Uterus (tissue), 4 donors: ENCODE measurements around the gene PGBD5. TPM values are rescaled to one million over a fixed set of nuclear protein-coding genes. Genes with fewer than 3 reads are reported as not detected.

Experiments
- DNase-seq, 2 donors: peaks; one replicate each; pipeline ENCODE4 v3.0.0-alpha.2; 2019 to 2020
- H3K27ac ChIP-seq, 2 donors: fragments of 200-600 bp; sonication (generic); 1 replicate in 1 of 2; 2 replicates in 1 of 2; pipeline ENCODE4 v1.5.1; 2016 to 2018
- H3K27me3 ChIP-seq, 2 donors: fragments of 200-600 bp; sonication (generic); one replicate each; pipeline ENCODE4 v1.5.1; 2018 to 2019; ENCODE audit warnings: control low read depth in 1 of 2
- H3K36me3 ChIP-seq, 2 donors: fragments of 200-600 bp; sonication (generic); one replicate each; pipeline ENCODE4 v1.5.1; 2019; ENCODE audit warnings: control low read depth in 1 of 2
- H3K4me1 ChIP-seq, 2 donors: fragments of 200-600 bp; sonication (generic); one replicate each; pipeline ENCODE4 v1.5.1; 2018 to 2019; ENCODE audit warnings: control low read depth in 1 of 2
- H3K4me3 ChIP-seq, 2 donors: fragments of 200-600 bp; sonication (generic); 1 replicate in 1 of 2; 2 replicates in 1 of 2; pipeline ENCODE4 v1.5.1; 2018 to 2019; ENCODE audit warnings: mild to moderate bottlenecking in 1 of 2
- H3K9me3 ChIP-seq, 2 donors: fragments of 200-600 bp; sonication (generic); one replicate each; pipeline ENCODE4 v1.5.1; 2019; ENCODE audit warnings: control low read depth in 1 of 2
- POLR2A ChIP-seq, 2 donors: fragments of 450-650 bp; IDR thresholded peaks; one replicate each; pipeline ENCODE4 v1.6.1; 2016; ENCODE audit warnings: antibody characterized with exemption in 2 of 2, mild to moderate bottlenecking in 1 of 2, moderate library complexity in 1 of 2
- intact Hi-C: fragments of 100-400 bp; cut with DNase I; formaldehyde crosslinking; loops from one replicate; pipeline ENCODE4 v1.15.1; 2023; ENCODE audit warnings: low total_unique reads
- total RNA-seq, 4 donors: library from RNA; depleted of rRNA in 3 of 4; stranded (reverse); fragments of >200 nt in 3 of 4; gene quantifications; one replicate each; pipeline versions ENCODE4 v1.1.0 to v1.2.4, GENCODE V29; 2014 to 2023
- TF ChIP-seq, protein P1 (sequence below), 4 experiments: fragments of 200-600 bp in 2 of 4; fragments of 450-650 bp in 2 of 4; sonication (generic) in 2 of 4; IDR thresholded peaks; one replicate each; pipeline ENCODE4 v1.5.1; 2016 to 2019; ENCODE audit warnings: antibody characterized with exemption in 4 of 4, mild to moderate bottlenecking in 2 of 4, moderate library complexity in 1 of 4
- donor health status: DM: yes; HTN: yes; CAD: no.

Gene PGBD5
- total RNA-seq, 4 donors from 2014 or later, result under 0.01 to 0.69 (median 0.11) TPM

DNA sequence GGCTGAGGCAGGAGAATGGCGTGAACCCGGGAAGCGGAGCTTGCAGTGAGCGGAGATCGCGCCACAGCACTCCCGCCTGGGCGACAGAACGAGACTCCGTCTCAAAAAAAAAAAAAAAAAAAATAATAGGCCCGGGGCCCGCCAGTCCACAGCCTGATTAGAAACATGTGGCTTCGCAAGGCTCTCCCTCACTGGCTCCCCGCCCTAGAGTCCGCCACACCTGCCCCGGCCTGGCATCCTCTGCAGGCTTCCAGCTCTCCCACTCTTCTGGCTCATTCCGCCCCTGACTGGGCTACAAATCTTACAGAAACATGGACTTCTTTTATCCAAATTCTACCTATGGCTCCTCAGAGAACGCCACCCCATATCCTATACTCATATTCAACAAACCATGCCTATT, 32.4 kb downstream of the PGBD5 start:
- Histone ChIP-seq H3K4me1 (no peaks in the 10 kb centered on the region), H3K4me3 (no peak overlapping the region), H3K27me3 (no peaks in the 10 kb centered on the region), H3K36me3 (no peaks in the 10 kb centered on the region), H3K27ac (no peak overlapping the region), H3K9me3 (no peaks in the 10 kb centered on the region)
- no peak for DNase-seq
- no peak for TF ChIP-seq POLR2A (IDR thresholded peaks at IDR 0.05)
- TF ChIP-seq, protein P1, sequence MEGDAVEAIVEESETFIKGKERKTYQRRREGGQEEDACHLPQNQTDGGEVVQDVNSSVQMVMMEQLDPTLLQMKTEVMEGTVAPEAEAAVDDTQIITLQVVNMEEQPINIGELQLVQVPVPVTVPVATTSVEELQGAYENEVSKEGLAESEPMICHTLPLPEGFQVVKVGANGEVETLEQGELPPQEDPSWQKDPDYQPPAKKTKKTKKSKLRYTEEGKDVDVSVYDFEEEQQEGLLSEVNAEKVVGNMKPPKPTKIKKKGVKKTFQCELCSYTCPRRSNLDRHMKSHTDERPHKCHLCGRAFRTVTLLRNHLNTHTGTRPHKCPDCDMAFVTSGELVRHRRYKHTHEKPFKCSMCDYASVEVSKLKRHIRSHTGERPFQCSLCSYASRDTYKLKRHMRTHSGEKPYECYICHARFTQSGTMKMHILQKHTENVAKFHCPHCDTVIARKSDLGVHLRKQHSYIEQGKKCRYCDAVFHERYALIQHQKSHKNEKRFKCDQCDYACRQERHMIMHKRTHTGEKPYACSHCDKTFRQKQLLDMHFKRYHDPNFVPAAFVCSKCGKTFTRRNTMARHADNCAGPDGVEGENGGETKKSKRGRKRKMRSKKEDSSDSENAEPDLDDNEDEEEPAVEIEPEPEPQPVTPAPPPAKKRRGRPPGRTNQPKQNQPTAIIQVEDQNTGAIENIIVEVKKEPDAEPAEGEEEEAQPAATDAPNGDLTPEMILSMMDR (IDR thresholded peaks at IDR 0.05), result no peak
- intact Hi-C loops, result no loop called here

DNA sequence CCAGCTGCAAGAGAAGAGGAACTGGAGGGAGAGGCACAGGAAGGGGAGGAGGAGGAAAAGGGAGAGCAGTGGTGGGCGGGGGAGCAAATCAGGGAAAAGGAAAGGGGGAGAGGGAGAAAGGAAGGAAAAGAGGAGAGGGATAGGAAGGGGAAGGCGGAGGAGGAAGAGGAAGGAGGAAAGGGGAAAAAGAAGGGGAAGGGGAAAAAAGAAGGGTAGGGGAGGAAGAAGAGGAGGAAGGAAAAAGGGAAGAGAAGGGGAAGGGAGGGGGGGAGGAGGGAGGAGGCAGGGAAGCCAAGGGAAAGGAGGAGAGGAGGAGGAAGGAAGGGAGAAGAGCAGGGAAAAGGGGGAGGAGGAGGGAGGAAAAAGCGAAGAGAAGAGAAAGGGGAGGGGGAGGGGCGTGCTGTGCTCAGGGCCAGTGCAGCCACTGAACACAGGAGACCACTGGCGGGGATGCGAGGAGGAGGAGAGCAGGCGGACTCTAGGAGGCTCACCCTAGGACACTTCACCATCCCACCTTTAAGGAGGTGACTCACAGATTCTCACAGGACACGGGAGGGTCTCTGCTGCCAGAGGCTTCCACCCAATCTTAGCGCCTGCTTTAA, 33.1 kb downstream of the PGBD5 start:
- Histone ChIP-seq H3K9me3 (no peaks in the 10 kb centered on the region), H3K36me3 (no peaks in the 10 kb centered on the region), H3K4me1 (no peaks in the 10 kb centered on the region), H3K4me3 (no peak overlapping the region), H3K27ac (no peak overlapping the region), H3K27me3 (no peaks in the 10 kb centered on the region)
- DNase-seq, result no peak
- intact Hi-C loops, result no loop called here
- TF ChIP-seq, protein P1 (IDR thresholded peaks at IDR 0.05), result no peak
- no peak for TF ChIP-seq POLR2A (IDR thresholded peaks at IDR 0.05)

DNA sequence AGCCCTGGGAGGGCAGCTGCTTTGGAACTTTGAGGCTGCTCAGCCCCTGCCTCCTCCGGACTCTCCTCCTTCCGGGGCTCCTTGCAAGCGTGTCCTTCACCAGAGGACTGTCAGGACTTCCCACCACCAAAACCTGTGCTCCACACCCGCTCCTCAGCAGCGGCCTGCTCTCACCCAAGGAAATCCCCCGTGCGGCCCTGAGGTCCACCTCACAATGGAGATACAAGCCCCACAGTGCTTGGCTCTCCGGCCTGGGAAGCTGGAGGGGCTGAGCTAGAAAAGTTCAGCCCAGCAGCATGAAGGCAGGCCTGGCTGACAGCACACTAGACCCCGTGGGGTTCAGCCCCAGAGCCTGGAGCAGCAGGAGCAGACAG, 33.6 kb downstream of the PGBD5 start:
- Histone ChIP-seq H3K4me3 (no peak overlapping the region), H3K36me3 (no peaks in the 10 kb centered on the region), H3K4me1 (no peaks in the 10 kb centered on the region), H3K9me3 (no peaks in the 10 kb centered on the region), H3K27ac (no peak overlapping the region), H3K27me3 (no peaks in the 10 kb centered on the region)
- DNase-seq, result no peak
- intact Hi-C loops, result no loop called here
- TF ChIP-seq, protein P1 (IDR thresholded peaks at IDR 0.05), result no peak
- TF ChIP-seq POLR2A (IDR thresholded peaks at IDR 0.05), result no peak

DNA sequence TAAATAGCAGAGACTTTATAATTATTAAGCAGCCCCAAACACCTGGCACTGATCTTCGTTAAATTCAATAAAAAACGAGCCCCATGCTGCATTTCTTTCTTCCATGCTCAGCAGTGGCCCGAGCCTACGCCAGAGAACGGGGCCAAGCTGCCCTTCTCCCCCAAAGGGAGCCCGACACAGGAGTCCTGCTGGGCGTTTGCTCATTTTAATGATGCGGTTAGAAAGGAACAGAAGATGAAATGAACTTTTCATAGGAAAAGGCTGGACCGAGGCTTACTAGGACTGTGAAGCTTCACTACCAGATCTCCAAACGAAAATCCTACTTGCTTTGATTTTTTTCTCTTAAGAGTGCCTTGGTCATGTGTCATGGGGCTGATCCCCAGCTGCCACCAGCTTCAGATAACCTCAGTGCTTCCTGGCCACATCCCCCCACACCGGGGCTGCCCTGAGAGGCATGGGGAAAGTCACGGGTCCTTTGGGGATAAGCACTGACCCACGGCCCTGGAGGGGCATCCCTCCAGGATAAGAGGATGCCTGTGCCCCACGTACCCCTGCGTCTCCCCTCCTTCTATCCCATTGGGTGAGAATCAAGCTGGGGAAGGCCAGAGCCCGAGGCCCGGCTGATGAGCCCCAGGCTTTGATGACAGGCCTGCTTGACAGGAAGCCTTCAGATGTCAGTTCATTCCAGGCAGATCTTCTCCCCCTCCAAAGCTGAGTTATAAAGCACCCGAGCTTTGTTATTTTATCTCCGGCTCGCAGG, 34.2 kb downstream of the PGBD5 start:
- no peak overlapping the region for H3K27ac ChIP-seq
- intact Hi-C loops, result no loop called here
- H3K27me3 ChIP-seq, result no peaks in the 10 kb centered on the region
- TF ChIP-seq, protein P1 (IDR thresholded peaks at IDR 0.05), result no peak
- TF ChIP-seq POLR2A (IDR thresholded peaks at IDR 0.05), result no peak
- H3K9me3 ChIP-seq, result no peaks in the 10 kb centered on the region
- no peak for DNase-seq
- H3K36me3 ChIP-seq, result no peaks in the 10 kb centered on the region
- no peaks in the 10 kb centered on the region for H3K4me1 ChIP-seq
- no peak overlapping the region for H3K4me3 ChIP-seq

DNA sequence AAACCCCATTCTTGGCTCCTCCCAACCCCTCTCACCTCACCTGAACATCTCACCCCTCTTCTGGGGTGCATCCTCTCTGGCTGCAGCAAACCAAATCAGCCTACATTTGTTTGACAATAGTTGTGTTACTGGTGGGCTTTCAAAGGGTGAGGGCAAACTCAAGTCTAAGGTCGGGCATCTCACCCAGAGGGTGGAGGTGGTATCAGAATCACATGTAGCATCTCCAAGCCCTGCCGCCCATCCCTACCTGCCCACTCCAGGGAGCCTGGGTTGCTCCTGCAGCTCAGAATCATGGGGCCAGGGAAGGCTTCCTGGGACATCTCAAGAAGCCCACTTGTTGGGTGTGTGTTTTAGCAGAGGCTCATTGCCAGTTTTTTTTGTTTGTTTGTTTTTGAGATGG, 35.8 kb downstream of the PGBD5 start:
- Histone ChIP-seq H3K4me1 (no peaks in the 10 kb centered on the region), H3K9me3 (no peaks in the 10 kb centered on the region), H3K27me3 (no peaks in the 10 kb centered on the region), H3K4me3 (no peak overlapping the region), H3K36me3 (no peaks in the 10 kb centered on the region), H3K27ac (no peak overlapping the region)
- no peak for DNase-seq
- TF ChIP-seq POLR2A (IDR thresholded peaks at IDR 0.05), result no peak
- TF ChIP-seq, protein P1 (IDR thresholded peaks at IDR 0.05), result no peak
- intact Hi-C loops, result no loop called here
